ENCODE results near the gene ADCY10. TPM values are rescaled to one million over a fixed set of nuclear protein-coding genes. Genes with fewer than 3 reads are reported as not detected.

ADCY10 gene
- total and polyA plus RNA-seq, 2 of the 4 experiments (the other 2 are of a cell fraction) = under 0.01 to 0.03 TPM

DNA sequence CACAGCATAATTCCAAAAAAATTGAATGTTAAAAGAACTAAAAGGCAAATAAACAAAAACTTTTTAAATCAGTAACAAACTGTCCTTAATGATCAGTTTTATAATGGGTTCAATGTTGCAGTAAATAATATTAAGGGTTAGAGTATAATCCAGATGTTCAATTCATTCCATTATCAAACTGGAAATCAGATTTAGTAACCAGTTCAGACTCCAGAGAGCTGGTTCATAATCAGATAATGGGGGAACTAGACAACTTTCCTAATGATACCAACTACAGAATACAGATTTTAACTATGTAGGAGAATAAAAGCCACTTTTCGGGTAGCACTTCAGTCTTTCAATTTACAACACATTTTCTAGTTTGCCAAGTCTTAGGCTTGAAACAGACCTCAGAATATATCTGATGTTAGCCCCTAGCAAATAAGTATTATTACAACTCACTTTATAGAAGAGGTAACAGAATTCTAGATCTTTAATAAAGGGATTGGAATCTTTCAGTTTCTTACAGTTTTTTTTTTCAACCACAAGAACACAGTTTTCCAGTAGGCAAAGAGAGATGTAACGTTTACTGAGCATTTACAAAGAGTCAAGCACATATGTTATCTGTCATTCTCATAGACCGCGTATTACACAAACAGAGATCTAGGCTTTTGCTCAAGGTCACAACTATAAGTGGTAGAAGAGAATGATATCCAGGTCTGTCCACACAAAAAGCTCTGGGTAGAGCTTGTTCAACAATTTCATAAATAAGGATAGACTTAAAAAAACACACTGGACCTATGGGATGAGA, 20.7 kb upstream of the ADCY10 start:
- H4K20me1 ChIP-seq (ENCODE audit: insufficient read depth, low read length) = peaks cover 15% of the 10 kb centered on the region; the same call in 1 of the 2 replicates
- no TSS peak for BruUV-seq (replicated peaks)
- dilution Hi-C loops (cut with HindIII; ENCODE audit: low sequenced_read_pairs, unreplicated experiment) = no loop called here
- intact Hi-C loops (cut with micrococcal nuclease) = loop anchor here (2.0 to 5.0 kb wide), 5 partner anchors 30 to 293 kb away; partner anchors contain the start of gene SFT2D2
- H3K36me3 ChIP-seq (ENCODE audit: control insufficient read depth, insufficient read depth, low read length) = no peaks in the 10 kb centered on the region; the same call in 1 of the 2 replicates
- H3K14ac ChIP-seq (replicated peaks; ENCODE audit: low read depth, low read length) = peak overlapping the region; percentile 76
- H2AK9ac ChIP-seq (replicated peaks; ENCODE audit: low read depth, low read length, poor library complexity) = no peak overlapping the region
- H2AFZ ChIP-seq (replicated peaks; ENCODE audit: low read length, poor library complexity) = no peak overlapping the region
- ATAC-seq (ENCODE audit: low read depth) (no peak), DNase-seq (no peak)
- no peak overlapping the region for H2BK15ac ChIP-seq (ENCODE audit: low read depth, low read length)
- peak overlapping the region; percentile 85; the same call in 1 of the 2 replicates for H3K27ac ChIP-seq (ENCODE audit: insufficient read depth, low read length)
- H3K56ac ChIP-seq (ENCODE audit: extremely low read depth, insufficient read depth, low read length) = no peak overlapping the region
- H3K27me3 ChIP-seq (ENCODE audit: control insufficient read depth, insufficient read depth, low read length) = no peaks in the 10 kb centered on the region
- WGBS, 2 experiments (ENCODE audit: extremely low coverage in 2 of 2, insufficient read length in 1 of 2) = no CpG with 5 or more reads among the region's 4 CpGs
- no peak overlapping the region; a peak in 1 of 4 replicates for H4K8ac ChIP-seq (ENCODE audit: low read depth in 2 of 2, low read length in 2 of 2)
- no peak overlapping the region for H4K91ac ChIP-seq (ENCODE audit: insufficient read depth, low read depth, low read length)
- peak overlapping the region; percentile 90 for H3K9ac ChIP-seq (ENCODE audit: low read depth, low read length)
- no peak overlapping the region for H2BK20ac ChIP-seq (ENCODE audit: low read depth, low read length)
- no peaks in the 10 kb centered on the region for H3K9me1 ChIP-seq (ENCODE audit: insufficient read depth, low read length)
- H3K23ac ChIP-seq (ENCODE audit: low read depth, low read length) = peak overlapping the region; percentile 17; the same call in 1 of the 2 replicates
- H3K4me3 ChIP-seq (ENCODE audit: insufficient read depth, low read depth, low read length) = peak overlapping the region; percentile 98
- H3K18ac ChIP-seq (ENCODE audit: low read depth, low read length) = 0 out of 2 replicates have a peak overlapping the region, but pooled peaks have one; percentile 5
- peaks cover 2 to 34% of the 10 kb centered on the region in 2 experiments; a peak in 2 of 4 replicates for H3K79me1 ChIP-seq (ENCODE audit: low read depth in 1 of 2, low read length in 2 of 2)
- no peak overlapping the region for H2BK120ac ChIP-seq (ENCODE audit: low read depth, low read length)
- in situ Hi-C loops (cut with MboI; ENCODE audit: low sequenced_read_pairs) = no loop called here
- peak overlapping the region; percentile 58 for H2BK5ac ChIP-seq (ENCODE audit: low read depth, low read length, poor library complexity, severe bottlenecking)
- no peaks in the 10 kb centered on the region for H3K9me3 ChIP-seq (ENCODE audit: control insufficient read depth, insufficient read depth, low read length)
- H4K5ac ChIP-seq (ENCODE audit: low read depth, low read length) = no peak overlapping the region
- no peaks in the 10 kb centered on the region for H3K4me1 ChIP-seq (ENCODE audit: control insufficient read depth, insufficient read depth, low read length)
- no peak overlapping the region; the same call in 1 of the 2 replicates for H3K4ac ChIP-seq (ENCODE audit: low read depth, low read length)
- peak overlapping the region; percentile 95 for H3K4me2 ChIP-seq (ENCODE audit: low read depth, low read length)
- TF ChIP-seq, protein P1, sequence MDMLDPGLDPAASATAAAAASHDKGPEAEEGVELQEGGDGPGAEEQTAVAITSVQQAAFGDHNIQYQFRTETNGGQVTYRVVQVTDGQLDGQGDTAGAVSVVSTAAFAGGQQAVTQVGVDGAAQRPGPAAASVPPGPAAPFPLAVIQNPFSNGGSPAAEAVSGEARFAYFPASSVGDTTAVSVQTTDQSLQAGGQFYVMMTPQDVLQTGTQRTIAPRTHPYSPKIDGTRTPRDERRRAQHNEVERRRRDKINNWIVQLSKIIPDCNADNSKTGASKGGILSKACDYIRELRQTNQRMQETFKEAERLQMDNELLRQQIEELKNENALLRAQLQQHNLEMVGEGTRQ (IDR thresholded peaks at IDR 0.05; ENCODE audit: low read depth, low read length) = no peak
- TF ChIP-seq RCOR1 (IDR thresholded peaks at IDR 0.05; ENCODE audit: insufficient replicate concordance, low read length) = no peak
- no peak for TF ChIP-seq NFE2L2 (IDR thresholded peaks at IDR 0.05; ENCODE audit: low read depth, low read length)
- TF ChIP-seq MXI1 (IDR thresholded peaks at IDR 0.05; ENCODE audit: borderline replicate concordance, low read depth, low read length) = no peak
- TF ChIP-seq, protein P2, sequence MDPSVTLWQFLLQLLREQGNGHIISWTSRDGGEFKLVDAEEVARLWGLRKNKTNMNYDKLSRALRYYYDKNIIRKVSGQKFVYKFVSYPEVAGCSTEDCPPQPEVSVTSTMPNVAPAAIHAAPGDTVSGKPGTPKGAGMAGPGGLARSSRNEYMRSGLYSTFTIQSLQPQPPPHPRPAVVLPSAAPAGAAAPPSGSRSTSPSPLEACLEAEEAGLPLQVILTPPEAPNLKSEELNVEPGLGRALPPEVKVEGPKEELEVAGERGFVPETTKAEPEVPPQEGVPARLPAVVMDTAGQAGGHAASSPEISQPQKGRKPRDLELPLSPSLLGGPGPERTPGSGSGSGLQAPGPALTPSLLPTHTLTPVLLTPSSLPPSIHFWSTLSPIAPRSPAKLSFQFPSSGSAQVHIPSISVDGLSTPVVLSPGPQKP (IDR thresholded peaks at IDR 0.05; ENCODE audit: borderline replicate concordance, low read depth, low read length) = no peak
- no peak for TF ChIP-seq MAZ (IDR thresholded peaks at IDR 0.05; ENCODE audit: borderline replicate concordance, low read depth, low read length)
- TF ChIP-seq FOS (IDR thresholded peaks at IDR 0.05; ENCODE audit: low read depth, low read length) = no peak
- TF ChIP-seq SMC3 (IDR thresholded peaks at IDR 0.05; ENCODE audit: low read depth, low read length) = no peak
- TF ChIP-seq MAFK (IDR thresholded peaks at IDR 0.05; ENCODE audit: low read depth, low read length) = no peak
- POLR2A ChIA-PET (ENCODE audit: unreplicated experiment) = no interaction called here
- CTCF ChIA-PET = interaction anchor here (2.1 kb wide), 1 partner anchor 148 kb away, joined by 7 read pairs; no protein-coding TSS in a partner anchor
- H2AK5ac ChIP-seq (ENCODE audit: low read depth, low read length) = no peak overlapping the region

Measured in IMR-90 (cell line).